Measurements from ENCODE around the gene ASIC4. TPM values are rescaled to one million over a fixed set of nuclear protein-coding genes. Genes with fewer than 3 reads are reported as not detected.
A peak's percentile ranks its signal among the peaks of the same experiment; 100 is the strongest.

ASIC4 gene
- total and polyA plus RNA-seq, 12 donors, result 0.15 to 0.43 (median 0.20) TPM; not detected in 7

DNA sequence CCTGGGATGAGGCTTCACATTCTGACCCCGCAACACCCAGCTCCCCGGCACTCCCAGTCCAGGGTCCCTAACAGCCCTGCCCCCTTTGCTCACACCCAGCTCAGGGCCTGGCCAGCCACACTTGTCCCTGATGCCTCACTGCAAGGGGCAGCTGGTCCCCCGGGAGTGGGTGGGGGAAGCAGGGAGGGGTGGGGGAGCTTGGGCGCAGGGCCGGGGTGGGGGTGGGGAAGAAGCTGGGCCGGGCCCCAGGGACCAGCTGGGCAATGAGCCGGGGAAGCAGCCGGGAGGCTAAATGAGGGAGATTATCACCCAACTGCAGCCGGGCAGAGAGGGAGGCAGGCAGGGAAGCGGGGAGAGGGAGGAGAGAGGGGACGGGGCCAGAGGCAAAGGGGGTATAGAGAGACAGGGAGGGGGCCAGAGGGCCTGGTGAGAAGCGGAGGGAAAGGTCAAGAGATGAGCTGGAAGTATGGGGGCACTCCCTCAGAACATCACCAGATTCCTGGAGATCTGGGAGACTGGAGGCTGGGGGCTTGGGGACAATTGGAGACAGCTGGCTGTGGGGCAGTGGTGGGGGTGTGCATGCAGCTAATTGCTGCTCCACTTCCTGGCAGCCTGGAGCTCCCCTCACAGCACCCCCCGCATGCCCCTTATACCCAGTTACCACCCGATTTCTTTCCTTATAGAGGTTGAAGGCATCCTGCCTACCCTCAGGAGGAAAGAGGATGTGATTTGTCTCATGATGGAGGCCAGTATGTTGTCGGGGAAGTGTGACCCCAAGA lies 2.5 kb upstream of the ASIC4 start:
- Histone ChIP-seq H3K27me3 (peaks cover 0 to 80% (median 56%) of the 10 kb centered on the region in 7 donors), H3K36me3 (peaks cover 0 to 8% (median 0%) of the 10 kb centered on the region in 9 donors), H3K4me3 (no peak overlapping the region), H3K27ac (no peak overlapping the region), H3K9me3 (no peaks in the 10 kb centered on the region), H3K4me1 (peaks cover 5 to 58% (median 30%) of the 10 kb centered on the region in 9 donors)
- TF ChIP-seq, protein P1, sequence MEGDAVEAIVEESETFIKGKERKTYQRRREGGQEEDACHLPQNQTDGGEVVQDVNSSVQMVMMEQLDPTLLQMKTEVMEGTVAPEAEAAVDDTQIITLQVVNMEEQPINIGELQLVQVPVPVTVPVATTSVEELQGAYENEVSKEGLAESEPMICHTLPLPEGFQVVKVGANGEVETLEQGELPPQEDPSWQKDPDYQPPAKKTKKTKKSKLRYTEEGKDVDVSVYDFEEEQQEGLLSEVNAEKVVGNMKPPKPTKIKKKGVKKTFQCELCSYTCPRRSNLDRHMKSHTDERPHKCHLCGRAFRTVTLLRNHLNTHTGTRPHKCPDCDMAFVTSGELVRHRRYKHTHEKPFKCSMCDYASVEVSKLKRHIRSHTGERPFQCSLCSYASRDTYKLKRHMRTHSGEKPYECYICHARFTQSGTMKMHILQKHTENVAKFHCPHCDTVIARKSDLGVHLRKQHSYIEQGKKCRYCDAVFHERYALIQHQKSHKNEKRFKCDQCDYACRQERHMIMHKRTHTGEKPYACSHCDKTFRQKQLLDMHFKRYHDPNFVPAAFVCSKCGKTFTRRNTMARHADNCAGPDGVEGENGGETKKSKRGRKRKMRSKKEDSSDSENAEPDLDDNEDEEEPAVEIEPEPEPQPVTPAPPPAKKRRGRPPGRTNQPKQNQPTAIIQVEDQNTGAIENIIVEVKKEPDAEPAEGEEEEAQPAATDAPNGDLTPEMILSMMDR (IDR thresholded peaks at IDR 0.05), result no peak
- intact Hi-C loops (cut with DNase I), result no loop called here
- ATAC-seq (no peak), DNase-seq (no peak)
- 51 to 52% methylated on average over 15 of the region's 15 CpGs for WGBS, 2 donors

DNA sequence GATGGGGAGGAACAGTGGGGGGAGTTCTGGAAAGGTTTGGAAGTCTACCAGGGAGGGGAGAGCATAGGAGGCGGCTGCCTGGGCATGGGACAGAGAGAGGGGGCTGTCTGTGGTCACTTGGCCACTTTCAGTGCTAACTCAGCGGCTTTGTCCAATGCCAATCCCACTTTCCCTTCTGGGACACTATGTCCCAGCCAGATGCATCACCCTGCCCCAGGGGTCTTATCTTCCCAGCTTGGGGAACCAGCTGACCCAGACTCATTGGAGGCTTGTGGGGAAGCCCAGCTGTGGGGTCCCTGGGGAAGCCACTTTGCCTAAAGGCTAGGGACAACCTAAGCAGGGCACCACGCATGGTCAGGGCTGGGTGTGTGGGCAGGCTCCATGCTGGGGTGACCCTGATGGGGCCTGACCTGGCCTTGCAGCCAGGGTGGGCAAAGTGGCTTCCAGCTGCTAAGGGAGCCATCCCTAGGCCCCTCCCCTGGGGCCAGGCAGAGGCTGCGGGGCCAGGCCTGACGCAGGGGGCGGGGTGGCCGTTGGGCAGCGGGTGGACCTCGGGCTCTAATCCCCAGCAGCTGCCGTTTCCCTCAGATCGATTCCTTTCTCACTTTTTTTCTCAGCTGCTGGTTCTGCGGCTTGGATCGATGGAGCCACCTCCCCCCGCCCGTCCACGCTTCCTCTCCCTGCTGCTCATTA lies 1.6 kb upstream of the ASIC4 start:
- Histone ChIP-seq H3K4me3 (no peak overlapping the region), H3K9me3 (no peaks in the 10 kb centered on the region), H3K4me1 (peaks cover 5 to 50% (median 30%) of the 10 kb centered on the region in 9 donors), H3K36me3 (no peaks in the 10 kb centered on the region), H3K27me3 (peaks cover 0 to 88% (median 60%) of the 10 kb centered on the region in 7 donors), H3K27ac (no peak overlapping the region)
- intact Hi-C loops (cut with DNase I), result no loop called here
- ATAC-seq (no peak), DNase-seq (no peak)
- WGBS, 2 donors, result 36 to 50% methylated on average over 16 of the region's 16 CpGs
- TF ChIP-seq, protein P1 (IDR thresholded peaks at IDR 0.05), result no peak

DNA sequence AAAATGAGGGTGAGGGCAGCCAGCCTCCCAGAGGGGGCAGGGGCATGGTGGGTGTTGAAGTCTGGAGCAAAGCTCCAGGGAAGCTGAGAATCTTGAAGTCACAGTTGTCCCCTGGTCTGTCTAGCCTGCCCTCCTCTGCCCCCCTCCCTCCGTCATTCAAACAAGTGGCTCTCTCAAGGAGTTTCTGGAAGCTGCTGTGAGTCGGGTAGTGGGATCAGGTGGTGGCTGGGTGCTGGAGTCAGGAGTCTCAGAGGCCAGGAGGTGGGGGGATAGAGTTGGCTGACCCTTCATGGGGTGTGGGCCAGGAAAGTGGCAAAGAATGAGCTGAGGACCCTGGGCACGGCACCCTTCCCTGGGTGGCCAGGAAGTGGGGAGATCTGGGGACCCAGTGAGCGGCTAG lies 495 bp upstream of the ASIC4 start:
- 10 to 29% methylated on average over 4 of the region's 4 CpGs for WGBS, 2 donors
- TF ChIP-seq, protein P1 (IDR thresholded peaks at IDR 0.05), result no peak
- Histone ChIP-seq H3K36me3 (no peaks in the 10 kb centered on the region), H3K27ac (no peak overlapping the region), H3K4me1 (peaks cover 5 to 39% (median 25%) of the 10 kb centered on the region in 9 donors), H3K27me3 (peaks cover 0 to 94% (median 60%) of the 10 kb centered on the region in 7 donors), H3K4me3 (peak overlapping the region in 1 of 10 donors; percentile 24), H3K9me3 (no peaks in the 10 kb centered on the region)
- ATAC-seq, result no peak
- intact Hi-C loops (cut with DNase I), result no loop called here
- no peak for DNase-seq

DNA sequence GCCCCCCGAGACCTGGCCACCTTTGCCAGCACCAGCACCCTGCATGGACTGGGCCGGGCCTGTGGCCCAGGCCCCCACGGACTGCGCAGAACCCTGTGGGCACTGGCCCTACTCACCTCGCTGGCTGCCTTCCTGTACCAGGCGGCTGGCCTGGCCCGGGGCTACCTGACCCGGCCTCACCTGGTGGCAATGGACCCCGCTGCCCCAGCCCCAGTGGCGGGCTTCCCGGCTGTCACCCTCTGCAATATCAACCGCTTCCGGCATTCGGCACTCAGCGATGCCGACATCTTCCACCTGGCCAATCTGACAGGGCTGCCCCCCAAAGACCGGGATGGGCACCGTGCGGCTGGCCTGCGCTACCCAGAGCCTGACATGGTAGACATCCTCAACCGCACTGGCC lies 554 bp downstream of the ASIC4 start:
- TF ChIP-seq, protein P1 (IDR thresholded peaks at IDR 0.05), result no peak
- no peaks in the 10 kb centered on the region for H3K9me3 ChIP-seq
- WGBS, 2 donors, result 77 to 78% methylated on average over 21 of the region's 21 CpGs
- H3K4me3 ChIP-seq, result peak overlapping the region in 2 of 10 donors; percentile 9 to 24
- H3K4me1 ChIP-seq, result peaks cover 5 to 35% (median 15%) of the 10 kb centered on the region in 9 donors
- DNase-seq (no peak), ATAC-seq (no peak)
- H3K27ac ChIP-seq, result no peak overlapping the region
- H3K36me3 ChIP-seq, result no peaks in the 10 kb centered on the region
- peaks cover 0 to 93% (median 60%) of the 10 kb centered on the region in 7 donors for H3K27me3 ChIP-seq
- intact Hi-C loops (cut with DNase I), result no loop called here
